GM19324 (cell line): ENCODE measurements around the gene SFMBT2.

Source experiments
- ATAC-seq: cut with Tn5 transposase; IDR thresholded peaks from one replicate; pipeline ENCODE4 v1.9.1; 2021; ENCODE audit warnings: mild to moderate bottlenecking, moderate library complexity; ENCODE audit not compliant: unreplicated experiment, low FRiP score

The SFMBT2 gene

DNA sequence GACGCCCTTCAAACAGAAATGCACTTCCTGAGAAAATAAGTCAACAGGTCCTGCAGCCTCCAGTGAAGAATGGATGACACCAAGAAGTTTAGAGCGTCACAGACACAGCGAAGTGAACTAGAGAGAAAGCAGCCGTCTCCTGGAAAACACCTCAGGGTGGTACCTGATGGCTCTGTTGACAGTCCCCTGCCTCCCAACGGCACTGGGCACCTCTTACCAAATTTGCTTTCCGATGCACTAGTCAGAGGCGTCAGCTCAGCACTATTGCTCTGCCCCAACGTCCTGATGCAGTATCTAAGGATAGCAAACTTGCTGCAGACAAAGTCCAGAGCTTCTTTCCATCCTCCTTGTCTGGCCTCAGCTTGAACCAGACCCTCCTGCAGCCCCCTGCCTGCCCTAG is 38.3 kb downstream of the SFMBT2 start:
- no peak for ATAC-seq

GRCh38 chr10:7370511-7370910 is 40.3 kb downstream of the SFMBT2 start:
- no peak for ATAC-seq

DNA sequence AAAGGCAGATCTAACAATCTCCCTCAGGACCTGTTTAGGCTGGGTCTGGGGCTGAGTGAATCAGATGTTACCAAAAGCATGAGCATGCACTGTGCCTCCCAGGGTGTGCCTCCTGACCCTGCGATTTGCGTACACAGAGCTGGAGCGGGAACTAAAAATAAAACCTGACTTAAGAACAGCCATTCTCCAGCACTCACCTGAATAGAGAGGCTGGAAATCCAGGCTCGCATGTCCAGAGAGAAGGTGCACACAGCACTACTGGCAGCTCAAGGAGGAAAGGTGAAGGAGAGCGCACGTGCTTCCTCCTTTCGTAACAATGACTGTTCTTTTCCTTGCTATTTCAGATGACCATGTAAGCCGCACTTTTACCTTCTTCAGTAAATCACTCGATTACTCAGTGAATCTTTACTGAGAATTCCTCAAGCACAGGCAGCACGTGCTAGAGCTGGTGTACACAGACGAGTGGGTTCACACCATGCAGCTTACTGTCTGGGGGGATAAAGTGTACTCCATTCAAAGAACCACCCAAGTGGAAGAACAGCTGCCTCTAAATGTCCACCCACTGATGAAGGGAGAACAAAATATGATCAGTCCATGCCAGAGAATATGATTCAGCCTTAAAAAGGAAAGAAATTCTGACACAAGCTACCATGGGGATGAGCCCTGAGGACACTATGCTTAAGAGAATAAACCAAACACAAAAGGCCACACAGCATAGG is 45.6 kb downstream of the SFMBT2 start:
- ATAC-seq = no peak

- no peak for ATAC-seq
Measured at GRCh38 chr10:7364474-7364873, 46.4 kb downstream of the SFMBT2 start.

- no peak for ATAC-seq
Measured at GRCh38 chr10:7363700-7364099, 47.1 kb downstream of the SFMBT2 start.

DNA sequence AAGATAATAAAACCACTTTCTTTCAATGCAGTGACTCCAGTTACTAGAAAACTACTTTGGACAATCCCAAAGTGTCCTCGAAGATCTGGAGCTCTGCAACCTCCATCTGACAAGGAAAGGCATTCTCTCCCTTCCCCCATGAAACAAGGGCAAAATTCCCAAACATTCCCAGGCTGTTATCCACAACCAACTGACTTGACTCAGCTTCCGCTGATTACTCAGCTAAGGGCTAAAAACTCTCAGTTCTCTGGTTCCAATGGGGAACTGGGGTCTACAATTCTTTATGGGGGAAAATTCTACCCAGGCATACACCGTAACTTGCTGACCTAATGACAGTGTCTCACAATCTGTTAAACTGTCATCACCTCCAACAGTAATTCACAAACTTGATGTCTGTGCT is 48.4 kb downstream of the SFMBT2 start:
- no peak for ATAC-seq

DNA sequence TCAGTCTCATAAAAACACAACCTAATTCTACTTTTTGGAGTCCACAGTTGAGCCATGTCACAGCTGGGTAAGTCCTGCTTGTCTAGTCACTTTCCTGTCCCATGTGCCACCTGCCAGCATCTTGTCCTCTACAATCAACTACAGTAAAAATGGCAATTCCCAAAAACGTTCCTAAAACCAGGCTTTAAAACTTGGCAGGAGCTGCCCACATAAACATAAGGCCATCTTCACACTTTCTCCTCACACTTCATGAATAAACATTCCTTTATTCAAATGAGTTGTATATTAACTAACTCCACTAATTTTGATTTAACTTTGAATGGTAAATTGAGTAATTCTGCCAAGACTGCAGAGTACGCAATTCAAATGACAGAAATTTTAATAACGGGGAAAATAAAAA is 49.5 kb downstream of the SFMBT2 start:
- ATAC-seq = no peak

DNA sequence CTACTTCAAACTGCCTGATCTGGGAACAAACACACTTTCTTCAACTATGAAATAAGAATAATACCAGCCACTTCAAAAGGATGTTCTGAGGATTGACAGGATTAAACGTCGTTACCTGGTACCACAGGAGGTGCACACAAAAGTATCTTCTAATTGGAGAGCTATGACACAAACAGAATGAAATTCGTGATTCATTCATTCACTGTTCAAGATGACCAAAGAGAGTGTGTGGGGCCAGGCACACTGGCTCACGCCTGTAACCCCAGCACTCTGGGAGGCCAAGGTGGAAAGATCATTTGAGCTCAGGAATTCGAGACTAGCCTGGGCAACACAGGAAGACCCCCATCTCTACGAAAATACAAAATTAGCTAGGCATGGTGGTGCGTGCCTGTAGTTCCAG is 50.9 kb downstream of the SFMBT2 start:
- no peak for ATAC-seq

DNA sequence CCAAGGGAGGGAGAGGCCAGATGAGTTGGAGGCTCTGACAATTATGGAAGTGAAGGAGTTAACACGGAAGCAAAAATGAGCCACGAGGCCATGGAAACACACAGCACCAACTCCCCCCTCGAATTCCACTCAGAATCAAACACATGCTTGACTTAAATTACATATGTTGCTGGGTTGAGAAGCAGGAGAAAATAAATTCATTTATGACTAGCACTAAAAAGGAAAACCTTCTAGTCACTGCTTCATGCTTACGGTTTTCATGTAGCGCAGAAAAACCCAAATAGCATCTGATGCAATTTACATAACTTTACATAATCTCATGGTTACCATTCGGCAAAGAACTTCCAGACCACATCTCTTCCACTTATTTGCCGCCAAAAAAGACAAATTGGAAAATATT is 51.5 kb downstream of the SFMBT2 start:
- ATAC-seq = no peak

- ATAC-seq = no peak
Measured at GRCh38 chr10:7357193-7357592, 53.6 kb downstream of the SFMBT2 start.

DNA sequence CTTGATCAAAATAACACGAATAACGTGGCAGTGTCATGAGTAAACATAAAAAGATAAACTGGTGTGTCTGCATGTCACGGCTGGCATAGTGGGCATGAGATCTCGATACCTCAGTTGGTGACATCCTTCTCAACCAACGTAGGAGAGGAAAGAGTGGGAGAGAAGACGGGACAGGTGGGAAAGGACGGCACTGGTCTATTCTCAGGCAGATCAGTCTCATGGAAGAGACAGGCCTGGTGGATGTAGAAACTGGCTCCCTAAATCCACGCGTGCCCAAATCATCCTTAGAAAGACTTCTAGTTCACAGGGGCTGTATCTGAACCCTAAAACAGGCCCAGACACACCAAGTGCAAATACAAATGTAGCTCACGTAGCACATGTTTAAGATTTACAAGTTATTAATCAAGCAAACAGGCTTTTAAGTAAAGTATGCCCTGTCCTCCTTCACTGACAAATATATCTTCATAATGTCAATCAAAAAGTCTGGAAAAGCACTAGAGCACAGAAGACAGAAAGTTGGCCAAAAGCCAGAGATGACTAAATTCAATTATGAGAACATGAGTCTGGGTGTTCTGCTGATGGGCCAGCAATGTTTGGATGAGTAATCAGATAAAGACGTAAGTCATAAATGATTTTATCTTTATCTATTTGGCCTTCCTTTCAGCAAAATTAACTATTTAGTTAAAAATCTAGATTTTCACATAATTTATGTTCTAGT is 56.3 kb downstream of the SFMBT2 start:
- ATAC-seq = no peak

DNA sequence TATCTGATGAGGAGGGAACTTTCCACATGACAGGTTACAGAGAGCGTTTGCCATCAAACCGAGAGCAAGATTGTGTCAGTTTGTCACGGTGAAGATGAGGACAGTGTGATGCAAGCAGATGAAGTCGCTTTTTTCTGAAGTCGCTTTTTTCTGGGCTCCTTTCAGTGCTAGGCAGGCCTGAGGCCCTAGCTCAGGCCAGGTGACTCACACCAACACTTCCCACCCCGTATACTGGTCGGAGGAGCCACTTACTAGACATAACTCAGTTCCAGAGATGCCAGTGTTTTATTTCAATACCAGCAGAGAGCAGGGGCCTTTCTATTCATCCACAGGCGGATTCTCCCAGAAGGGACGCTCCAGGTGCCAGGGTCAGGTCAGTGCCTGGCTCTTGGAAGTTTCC is 58.9 kb downstream of the SFMBT2 start:
- no peak for ATAC-seq

- ATAC-seq = no peak
Measured at GRCh38 chr10:7350541-7351195, 60.2 kb downstream of the SFMBT2 start.

- ATAC-seq = no peak
Measured at GRCh38 chr10:7345717-7346116, 65.1 kb downstream of the SFMBT2 start.

DNA sequence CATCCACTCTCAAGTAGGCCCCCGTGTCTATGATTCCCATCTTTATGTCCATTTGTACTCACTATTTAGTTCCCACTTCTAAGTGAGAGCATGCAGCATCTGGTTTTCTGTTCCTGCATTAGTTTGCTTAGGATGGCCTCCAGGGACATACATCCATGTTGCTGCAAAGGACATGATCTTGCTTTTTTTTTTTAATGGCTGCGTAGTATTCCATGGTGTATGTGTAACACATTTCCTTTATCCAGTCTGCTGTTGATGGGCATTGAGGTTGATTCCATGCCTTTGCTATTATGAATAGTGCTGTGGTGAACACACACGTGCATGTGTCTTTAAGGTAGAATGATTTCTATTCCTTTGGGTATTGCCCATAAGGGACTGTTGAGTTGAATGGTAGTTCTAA is 67.8 kb downstream of the SFMBT2 start:
- ATAC-seq = no peak

DNA sequence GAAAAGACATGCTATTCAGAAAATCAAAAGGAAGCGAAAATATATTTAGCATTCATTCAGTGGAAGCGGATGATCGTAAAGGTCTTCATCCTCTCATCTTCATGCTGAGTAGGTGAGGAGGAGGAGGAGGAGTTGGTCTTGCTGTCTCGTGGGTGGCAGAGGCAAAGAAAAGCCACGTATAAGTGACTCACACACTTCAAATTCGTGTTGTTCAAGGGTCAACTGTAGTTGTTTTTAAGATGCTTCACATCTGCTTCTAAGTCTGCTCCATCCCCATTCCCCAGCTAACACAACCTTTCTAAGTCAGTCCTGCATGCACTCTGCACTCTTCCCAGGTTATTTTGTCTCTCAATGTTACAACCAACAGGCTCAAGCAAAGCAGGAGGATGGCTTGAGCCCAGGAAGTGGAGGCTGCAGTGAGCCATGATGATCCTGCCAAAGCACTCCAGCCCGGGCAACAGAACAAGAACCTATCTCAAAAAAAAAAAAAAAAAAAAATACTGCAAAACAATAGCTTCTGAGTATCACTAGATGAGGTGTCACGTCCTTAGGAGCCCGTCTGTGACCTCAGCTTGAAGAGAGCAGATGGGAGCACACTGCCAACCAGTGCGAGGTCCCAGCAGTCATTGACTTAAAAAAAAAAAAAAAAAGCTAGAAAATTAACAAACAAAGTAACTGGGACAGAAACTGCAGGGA is 70.5 kb downstream of the SFMBT2 start:
- no peak for ATAC-seq

- no peak for ATAC-seq
Measured at GRCh38 chr10:7339510-7339909, 71.3 kb downstream of the SFMBT2 start.

DNA sequence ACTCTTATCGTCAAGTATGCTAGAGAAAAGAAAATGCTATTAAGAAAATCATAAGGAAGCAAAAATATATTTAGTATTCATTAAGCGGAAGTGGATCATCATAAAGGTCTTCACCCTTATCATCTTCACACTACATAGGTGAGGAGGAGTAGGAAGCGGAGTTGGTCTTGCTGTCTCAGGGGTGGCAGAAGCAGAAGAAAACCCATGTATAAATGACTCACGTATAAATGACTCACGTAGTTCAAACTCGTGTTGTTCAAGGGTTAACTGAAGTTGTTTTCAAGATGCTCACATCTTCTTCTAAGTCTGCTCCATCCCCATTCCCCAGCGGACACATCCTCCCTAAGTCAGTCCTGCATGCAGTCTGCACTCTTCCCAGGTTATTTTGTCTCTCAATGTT is 72.4 kb downstream of the SFMBT2 start:
- no peak for ATAC-seq

DNA sequence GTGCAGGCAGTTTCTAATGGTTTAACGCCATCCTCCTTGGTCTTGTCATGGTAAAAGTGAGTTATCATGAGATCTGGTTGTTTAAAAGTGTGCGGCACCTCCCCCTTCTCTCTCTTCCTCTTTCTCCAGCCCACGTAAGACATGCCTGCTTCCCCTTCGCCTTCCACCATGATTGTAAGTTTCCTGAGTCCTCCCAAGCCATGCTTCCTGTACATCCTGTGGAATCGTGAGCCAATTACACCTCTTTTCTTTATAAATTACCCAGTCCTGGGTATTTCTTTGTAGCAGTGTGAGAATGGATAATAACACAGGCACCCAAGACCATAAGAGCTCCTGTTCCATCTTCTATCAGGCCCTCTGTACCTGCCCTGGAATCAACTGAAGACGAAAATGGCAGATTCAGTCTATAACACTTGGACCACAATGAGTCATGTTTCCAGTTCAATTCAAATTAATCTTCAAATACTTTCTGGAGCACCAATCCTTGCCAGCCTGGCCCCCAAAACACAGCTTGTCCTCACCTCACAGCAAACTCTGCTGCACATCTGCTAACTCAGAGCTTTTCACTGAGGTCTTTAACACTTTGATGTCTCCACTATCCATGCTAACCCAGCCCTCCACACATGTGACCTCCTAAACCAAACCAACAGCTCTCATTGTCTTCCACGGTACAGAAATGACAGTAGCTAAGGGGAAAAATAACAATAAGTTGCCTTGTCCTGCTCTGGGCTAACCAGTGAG is 73.2 kb downstream of the SFMBT2 start:
- ATAC-seq = no peak

- no peak for ATAC-seq
Measured at GRCh38 chr10:7335977-7336376, 74.9 kb downstream of the SFMBT2 start.

GRCh38 chr10:7334642-7334964 is 76.2 kb downstream of the SFMBT2 start:
- no peak for ATAC-seq
